ENCODE data around the gene FASLG. TPM values are rescaled to one million over a fixed set of nuclear protein-coding genes. Genes with fewer than 3 reads are reported as not detected.
"Not testable (repeated sequence)": the region's sequence is repeated elsewhere in the genome, so short reads cannot be mapped to it uniquely, and the experiment has no call there.

FASLG gene
- total and polyA plus RNA-seq, 8 donors, result 0.05 to 0.12 TPM; not detected in 6

GRCh38 chr1:172680733-172681275 lies 21.9 kb downstream of the FASLG start:
- no peak overlapping the region for H3K4me3 ChIP-seq
- H3K36me3 ChIP-seq, result no peaks in the 10 kb centered on the region
- TF ChIP-seq CTCF (IDR thresholded peaks at IDR 0.05) (no peak), EP300 (IDR thresholded peaks at IDR 0.05) (no peak), POLR2A (IDR thresholded peaks at IDR 0.05) (no peak)
- DNase-seq, result no peak
- WGBS, 5 donors, result 52 to 63% (median 57%) methylated on average over 2 of the region's 2 CpGs
- H3K9me3 ChIP-seq, result peaks cover 0 to 7% (median 2%) of the 10 kb centered on the region in 4 donors
- intact Hi-C loops (cut with DNase I; ENCODE audit: low total_unique reads), result no loop called here
- H3K27ac ChIP-seq, result no peak overlapping the region
- H3K27me3 ChIP-seq, result no peaks in the 10 kb centered on the region
- no peaks in the 10 kb centered on the region for H3K4me1 ChIP-seq

GRCh38 chr1:172682812-172683211 lies 23.9 kb downstream of the FASLG start:
- WGBS, 5 donors, result 79 to 82% (median 80%) methylated on average over 3 of the region's 3 CpGs
- intact Hi-C loops (cut with DNase I; ENCODE audit: low total_unique reads), result no loop called here
- no peak overlapping the region for H3K27ac ChIP-seq
- H3K9me3 ChIP-seq, result peaks cover 0 to 7% (median 2%) of the 10 kb centered on the region in 4 donors
- no peak for DNase-seq
- no peaks in the 10 kb centered on the region for H3K36me3 ChIP-seq
- H3K4me3 ChIP-seq, result no peak overlapping the region
- TF ChIP-seq CTCF (IDR thresholded peaks at IDR 0.05), result no peak
- no peak for TF ChIP-seq EP300 (IDR thresholded peaks at IDR 0.05)
- TF ChIP-seq POLR2AphosphoS5 (IDR thresholded peaks at IDR 0.05), result no peak
- no peak for TF ChIP-seq POLR2A (IDR thresholded peaks at IDR 0.05)
- no peaks in the 10 kb centered on the region for H3K4me1 ChIP-seq
- H3K27me3 ChIP-seq, result no peaks in the 10 kb centered on the region

- no peaks in the 10 kb centered on the region for H3K36me3 ChIP-seq
- H3K27me3 ChIP-seq, result no peaks in the 10 kb centered on the region
- intact Hi-C loops (cut with DNase I; ENCODE audit: low total_unique reads), result no loop called here
- no peak for TF ChIP-seq EP300 (IDR thresholded peaks at IDR 0.05)
- TF ChIP-seq POLR2A (IDR thresholded peaks at IDR 0.05), result no peak
- TF ChIP-seq CTCF (IDR thresholded peaks at IDR 0.05), result no peak
- no peak for TF ChIP-seq POLR2AphosphoS5 (IDR thresholded peaks at IDR 0.05)
- no peak overlapping the region for H3K4me3 ChIP-seq
- no peaks in the 10 kb centered on the region for H3K9me3 ChIP-seq
- no peaks in the 10 kb centered on the region for H3K4me1 ChIP-seq
- no peak for DNase-seq
- H3K27ac ChIP-seq, result no peak overlapping the region
- 90 to 97% (median 96%) methylated on average over 1 of the region's 1 CpG for WGBS, 5 donors
These were observed 27.2 kb downstream of the FASLG start for GRCh38 chr1:172686143-172686542.

- H3K4me1 ChIP-seq; intact Hi-C loops (cut with DNase I; ENCODE audit: low total_unique reads); DNase-seq; H3K27me3 ChIP-seq; H3K4me3 ChIP-seq; H3K27ac ChIP-seq; H3K9me3 ChIP-seq; H3K36me3 ChIP-seq: not testable (repeated sequence)
- WGBS, 5 donors, result 19 to 57% (median 34%) methylated on average over 2 of the region's 2 CpGs
These were observed 29.7 kb downstream of the FASLG start for GRCh38 chr1:172688428-172689085.

GRCh38 chr1:172690925-172691324 lies 32.0 kb downstream of the FASLG start:
- H3K27ac ChIP-seq; DNase-seq; H3K4me3 ChIP-seq; H3K36me3 ChIP-seq; H3K9me3 ChIP-seq; H3K27me3 ChIP-seq; intact Hi-C loops (cut with DNase I; ENCODE audit: low total_unique reads); H3K4me1 ChIP-seq: not testable (repeated sequence)
- 75 to 100% (median 91%) methylated on average over 1 of the region's 1 CpG for WGBS, 5 donors

Measured in stomach (tissue), 9 donors.